ENCODE results near the gene PEX6.

Gene PEX6

DNA sequence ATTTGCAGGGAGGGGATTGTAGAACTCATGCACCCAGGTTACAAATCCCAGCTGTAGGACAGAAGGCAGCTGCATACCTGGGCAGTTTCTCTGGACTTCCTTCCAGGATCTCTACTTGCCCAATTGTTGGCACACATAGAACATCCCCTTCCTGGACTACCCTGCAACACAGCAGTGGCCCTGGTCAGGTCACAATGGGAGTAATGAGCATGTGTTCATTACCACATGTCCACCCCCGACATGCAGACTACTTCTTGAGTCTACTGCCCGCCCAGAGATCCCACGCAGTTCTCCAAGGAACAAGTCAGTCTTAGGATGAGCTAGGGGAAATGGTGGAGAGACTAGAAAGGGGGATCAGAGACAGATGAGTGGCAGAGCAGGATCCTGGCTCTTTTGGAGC lies 5.1 kb downstream of the PEX6 start:
- no peak overlapping the region for H3K4me3 ChIP-seq (ENCODE audit: low read depth, low read length)
- peak; percentile 24 for DNase-seq (ENCODE audit: low read depth)
- TF ChIP-seq MYC (IDR thresholded peaks at IDR 0.05; ENCODE audit: low read depth, low read length), result no peak
- TF ChIP-seq, protein P1, sequence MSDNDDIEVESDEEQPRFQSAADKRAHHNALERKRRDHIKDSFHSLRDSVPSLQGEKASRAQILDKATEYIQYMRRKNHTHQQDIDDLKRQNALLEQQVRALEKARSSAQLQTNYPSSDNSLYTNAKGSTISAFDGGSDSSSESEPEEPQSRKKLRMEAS (IDR thresholded peaks at IDR 0.05; ENCODE audit: low read depth, low read length), result 0 out of 2 replicates have a peak, but pooled peaks have one; percentile 17

DNA sequence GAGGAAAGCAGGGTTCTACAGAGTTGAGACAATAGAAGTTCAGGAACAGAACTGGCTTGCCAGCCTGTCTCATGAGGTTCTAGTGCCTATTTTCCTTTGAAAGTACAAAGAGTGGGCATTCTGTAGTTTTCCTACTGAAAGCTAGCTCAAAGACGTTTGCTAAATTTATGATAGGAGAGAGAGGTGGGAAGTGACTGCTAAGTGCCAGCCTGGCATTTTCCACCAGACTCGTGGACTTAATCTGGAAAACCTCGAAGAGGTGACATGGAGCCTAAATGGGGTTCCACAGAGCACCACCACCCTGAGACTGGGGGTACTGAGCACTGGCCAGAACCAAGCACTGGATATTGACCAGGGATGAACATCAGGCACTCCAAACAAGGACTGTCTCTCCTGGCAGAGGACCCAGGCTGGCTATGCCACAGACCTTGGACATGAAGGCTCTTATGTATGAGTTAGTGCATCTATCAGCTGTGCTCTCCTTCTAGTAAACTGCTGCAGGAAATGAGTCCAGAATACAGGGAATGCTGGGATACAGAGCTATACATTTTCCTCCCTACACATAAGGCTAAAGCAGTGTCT lies 7.1 kb downstream of the PEX6 start:
- no peak for DNase-seq (ENCODE audit: low read depth)
- H3K4me3 ChIP-seq (ENCODE audit: low read depth, low read length), result no peak overlapping the region
- TF ChIP-seq CTCF (IDR thresholded peaks at IDR 0.05; ENCODE audit: low read depth, low read length), result no peak
- no peak for TF ChIP-seq POLR2A (IDR thresholded peaks at IDR 0.05; ENCODE audit: extremely low read depth, insufficient read length)
- no peak for TF ChIP-seq MYC (IDR thresholded peaks at IDR 0.05; ENCODE audit: low read depth, low read length)
- TF ChIP-seq, protein P1 (IDR thresholded peaks at IDR 0.05; ENCODE audit: low read depth, low read length), result no peak

DNA sequence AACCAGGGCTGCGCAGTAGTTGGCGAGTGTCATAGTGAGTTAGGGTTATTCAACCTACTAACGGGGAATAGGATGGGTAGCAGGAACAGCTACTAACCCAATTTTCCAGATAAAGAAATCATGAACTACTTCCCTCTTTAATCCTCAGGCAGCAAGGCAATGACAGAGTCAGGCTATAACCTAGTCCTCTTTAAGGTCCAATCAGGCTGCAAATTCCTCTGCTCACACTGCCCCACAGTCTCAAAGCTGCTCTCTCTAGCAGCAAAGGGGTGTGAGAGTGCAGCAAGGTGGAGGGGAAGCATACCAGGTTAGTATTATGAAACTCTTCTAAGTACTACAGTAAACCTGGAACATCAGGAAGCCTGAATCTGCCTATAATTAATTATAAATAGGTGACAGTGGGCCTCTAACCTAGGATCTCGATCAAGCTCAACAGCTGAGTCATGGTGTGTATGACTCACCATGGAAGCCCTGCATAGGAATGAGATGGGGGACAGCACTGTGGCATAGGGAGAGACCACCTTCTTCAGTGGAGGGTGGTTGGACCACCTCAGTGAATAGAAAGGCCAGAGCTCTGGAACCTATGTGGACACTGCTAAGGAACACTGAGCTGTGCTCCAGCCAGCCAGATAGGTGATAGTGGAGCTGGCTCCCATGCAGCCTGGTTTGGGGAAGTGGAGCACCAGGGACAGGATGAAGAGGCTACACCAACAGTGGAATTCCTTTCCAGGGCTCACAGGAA lies 7.9 kb downstream of the PEX6 start:
- no peak for TF ChIP-seq MYC (IDR thresholded peaks at IDR 0.05; ENCODE audit: low read depth, low read length)
- TF ChIP-seq, protein P1 (IDR thresholded peaks at IDR 0.05; ENCODE audit: low read depth, low read length), result no peak
- TF ChIP-seq CTCF (IDR thresholded peaks at IDR 0.05; ENCODE audit: low read depth, low read length), result no peak
- no peak for TF ChIP-seq POLR2A (IDR thresholded peaks at IDR 0.05; ENCODE audit: extremely low read depth, insufficient read length)
- no peak overlapping the region for H3K4me3 ChIP-seq (ENCODE audit: low read depth, low read length)
- peak; percentile 71 for DNase-seq (ENCODE audit: low read depth)

DNA sequence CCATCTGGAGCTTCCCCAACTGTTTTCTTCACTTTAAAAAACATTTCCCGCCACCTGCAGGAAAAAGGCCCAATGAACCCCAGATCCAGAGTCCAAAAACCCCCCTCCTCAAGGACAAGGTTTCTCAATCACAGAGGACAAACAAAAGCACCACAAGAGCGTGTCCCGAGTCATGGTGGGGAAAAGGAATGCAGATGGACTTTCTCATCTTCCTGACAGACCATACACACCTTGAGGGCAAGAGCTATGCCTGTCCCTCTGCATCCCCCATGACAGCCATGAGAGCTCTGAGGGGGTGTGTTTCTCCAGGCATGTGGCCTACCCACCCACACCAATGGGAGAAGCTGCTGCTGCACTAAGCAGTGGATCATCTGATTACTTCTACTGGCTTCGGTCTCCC lies 9.0 kb downstream of the PEX6 start:
- H3K4me3 ChIP-seq (ENCODE audit: low read depth, low read length), result no peak overlapping the region
- no peak for TF ChIP-seq CTCF (IDR thresholded peaks at IDR 0.05; ENCODE audit: low read depth, low read length)
- no peak for TF ChIP-seq MYC (IDR thresholded peaks at IDR 0.05; ENCODE audit: low read depth, low read length)
- TF ChIP-seq POLR2A (IDR thresholded peaks at IDR 0.05; ENCODE audit: extremely low read depth, insufficient read length), result no peak
- TF ChIP-seq, protein P1 (IDR thresholded peaks at IDR 0.05; ENCODE audit: low read depth, low read length), result no peak
- DNase-seq (ENCODE audit: low read depth), result no peak

- DNase-seq (ENCODE audit: low read depth), result no peak
- TF ChIP-seq POLR2A (IDR thresholded peaks at IDR 0.05; ENCODE audit: extremely low read depth, insufficient read length) (no peak), MYC (IDR thresholded peaks at IDR 0.05; ENCODE audit: low read depth, low read length) (no peak), CTCF (IDR thresholded peaks at IDR 0.05; ENCODE audit: low read depth, low read length) (no peak)
- TF ChIP-seq, protein P1 (IDR thresholded peaks at IDR 0.05; ENCODE audit: low read depth, low read length), result no peak
- H3K4me3 ChIP-seq (ENCODE audit: low read depth, low read length), result no peak overlapping the region
These were observed 9.6 kb downstream of the PEX6 start for GRCh38 chr6:42969431-42969830.

DNA sequence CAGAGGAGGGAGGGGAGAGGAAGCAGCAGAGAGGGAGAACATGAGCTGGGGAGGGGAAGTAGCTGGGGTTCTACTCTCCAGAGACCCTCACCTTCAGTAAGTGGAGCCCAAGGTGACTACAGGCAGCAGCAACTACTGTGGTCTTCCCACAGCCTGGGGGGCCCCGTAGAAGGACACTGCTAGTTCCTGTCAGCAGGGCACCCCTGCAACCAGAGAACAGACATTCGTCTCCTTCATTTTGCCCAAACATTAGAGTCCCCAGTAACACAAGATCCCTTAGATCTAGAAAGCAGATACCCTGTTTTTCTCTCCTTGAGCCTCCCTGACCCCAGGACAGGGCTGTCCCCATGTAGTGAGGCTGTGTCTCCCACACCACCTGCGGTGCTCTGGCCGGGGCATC lies 10.2 kb downstream of the PEX6 start:
- TF ChIP-seq POLR2A (IDR thresholded peaks at IDR 0.05; ENCODE audit: extremely low read depth, insufficient read length), result no peak
- no peak overlapping the region for H3K4me3 ChIP-seq (ENCODE audit: low read depth, low read length)

More for the DNA sequence above, 10.2 kb downstream of the PEX6 start:
- DNase-seq (ENCODE audit: low read depth), result no peak

All from NB4 (cell line).